SH-SY5Y (cell line): ENCODE measurements around the gene SHC4.
A peak's percentile ranks its signal among the peaks of the same experiment; 100 is the strongest.

Experiments used
- GATA2 ChIP-seq: IDR thresholded peaks from 2 replicates; pipeline ENCODE4 v1.6.1; 2011; ENCODE audit warnings: mild to moderate bottlenecking, low read depth, low read length
- GATA3 ChIP-seq: IDR thresholded peaks from 2 replicates; pipeline ENCODE4 v1.6.1; 2011; ENCODE audit warnings: low read depth, mild to moderate bottlenecking, low read length, moderate library complexity

Gene SHC4

DNA sequence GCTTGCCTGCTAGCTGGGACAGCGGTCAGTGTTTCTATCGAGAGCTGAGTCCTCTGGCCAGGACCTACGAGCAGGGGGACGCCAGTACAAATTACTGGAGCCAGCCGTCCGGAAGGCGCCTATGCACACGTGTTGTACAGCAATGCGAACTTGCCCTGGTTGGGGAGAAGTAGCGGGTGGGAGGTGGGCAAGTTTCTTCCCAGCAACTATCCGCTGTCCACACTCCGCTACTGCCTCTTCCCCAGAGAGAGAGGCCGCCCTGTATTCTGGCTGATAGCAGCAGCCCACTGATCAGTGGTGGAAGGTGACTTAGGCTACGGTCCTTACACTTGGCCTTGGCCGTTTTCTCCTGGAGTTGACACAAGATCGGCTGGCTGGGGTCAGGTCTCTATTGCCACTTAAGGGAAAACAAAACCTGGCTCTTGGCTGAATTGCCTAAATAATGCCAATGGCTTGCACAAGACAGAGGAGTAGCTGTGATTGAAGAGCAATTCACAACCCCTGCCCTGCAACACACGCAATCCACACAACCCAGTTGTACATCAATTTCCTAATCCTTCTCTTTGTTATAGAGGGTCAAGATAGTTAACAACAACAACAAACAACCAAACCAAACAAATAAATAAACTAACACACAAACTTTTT is 12.8 kb upstream of the SHC4 start:
- no peak for TF ChIP-seq GATA3
- no peak for TF ChIP-seq GATA2

DNA sequence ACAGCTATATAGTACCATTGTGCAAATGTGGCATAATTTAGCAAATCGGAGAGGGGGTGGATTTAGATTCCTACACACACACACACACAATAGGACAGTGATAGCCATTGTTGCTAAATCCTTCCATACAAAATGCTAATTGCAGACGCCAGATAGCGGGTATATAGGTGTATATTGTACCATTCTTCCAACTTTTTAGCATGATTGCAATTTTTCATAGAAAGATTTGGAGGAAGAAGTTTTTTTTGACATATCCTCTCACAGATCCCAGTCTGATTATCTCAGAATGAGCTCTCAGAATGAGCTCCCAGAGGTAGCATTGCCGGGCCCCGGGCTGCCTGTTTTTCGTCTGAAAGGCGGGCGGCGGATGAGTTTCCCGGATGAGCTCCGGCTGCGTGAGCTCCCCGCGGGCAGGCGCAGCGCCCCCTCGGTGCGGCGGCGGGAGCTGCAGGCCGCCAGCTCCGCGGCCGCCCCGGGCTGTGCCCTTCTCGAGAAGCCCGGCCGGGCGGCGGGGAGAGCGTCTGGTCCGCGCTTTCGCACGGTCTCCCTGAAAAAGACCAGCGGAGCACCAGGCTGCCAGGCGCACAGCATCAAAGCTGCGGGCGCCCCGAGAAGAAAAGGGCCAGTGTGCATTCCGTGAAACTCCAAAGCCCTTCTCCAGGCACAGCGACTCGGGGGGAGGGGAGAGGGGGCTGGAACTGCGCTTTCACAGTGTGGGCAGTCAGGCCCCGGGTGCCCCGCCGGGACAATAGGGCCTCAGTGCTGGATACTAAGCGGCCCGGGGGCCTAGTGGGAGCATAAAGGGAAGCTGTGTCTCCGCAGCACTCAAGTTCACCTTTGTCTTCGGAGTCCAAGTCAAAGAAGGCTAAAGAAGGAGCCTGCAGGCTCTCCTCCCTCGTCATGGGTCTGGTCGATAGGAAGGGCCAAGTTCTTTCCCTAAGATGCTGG is 12.0 kb upstream of the SHC4 start:
- peak; percentile 53 for TF ChIP-seq GATA2
- no peak for TF ChIP-seq GATA3

DNA sequence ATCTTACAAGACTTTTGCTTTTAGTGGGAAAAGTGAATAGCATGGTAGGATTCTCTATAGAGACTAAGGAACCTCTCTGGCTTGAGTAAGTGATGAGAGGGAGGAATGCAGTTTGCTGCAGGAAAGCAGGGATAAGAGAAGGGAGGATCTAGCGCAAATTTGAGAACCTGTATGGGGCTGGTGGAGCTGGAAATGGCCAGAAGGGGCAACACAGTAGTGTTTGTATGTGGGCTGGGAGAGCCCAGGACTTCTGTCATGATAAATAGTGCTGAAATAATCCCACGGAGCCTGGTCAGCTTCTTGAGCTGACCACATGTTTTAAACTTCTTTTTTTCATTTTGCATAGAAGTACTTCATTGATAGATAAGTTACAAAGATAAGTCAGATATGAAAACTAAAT is 11.2 kb upstream of the SHC4 start:
- TF ChIP-seq GATA2: no peak
- TF ChIP-seq GATA3: no peak

DNA sequence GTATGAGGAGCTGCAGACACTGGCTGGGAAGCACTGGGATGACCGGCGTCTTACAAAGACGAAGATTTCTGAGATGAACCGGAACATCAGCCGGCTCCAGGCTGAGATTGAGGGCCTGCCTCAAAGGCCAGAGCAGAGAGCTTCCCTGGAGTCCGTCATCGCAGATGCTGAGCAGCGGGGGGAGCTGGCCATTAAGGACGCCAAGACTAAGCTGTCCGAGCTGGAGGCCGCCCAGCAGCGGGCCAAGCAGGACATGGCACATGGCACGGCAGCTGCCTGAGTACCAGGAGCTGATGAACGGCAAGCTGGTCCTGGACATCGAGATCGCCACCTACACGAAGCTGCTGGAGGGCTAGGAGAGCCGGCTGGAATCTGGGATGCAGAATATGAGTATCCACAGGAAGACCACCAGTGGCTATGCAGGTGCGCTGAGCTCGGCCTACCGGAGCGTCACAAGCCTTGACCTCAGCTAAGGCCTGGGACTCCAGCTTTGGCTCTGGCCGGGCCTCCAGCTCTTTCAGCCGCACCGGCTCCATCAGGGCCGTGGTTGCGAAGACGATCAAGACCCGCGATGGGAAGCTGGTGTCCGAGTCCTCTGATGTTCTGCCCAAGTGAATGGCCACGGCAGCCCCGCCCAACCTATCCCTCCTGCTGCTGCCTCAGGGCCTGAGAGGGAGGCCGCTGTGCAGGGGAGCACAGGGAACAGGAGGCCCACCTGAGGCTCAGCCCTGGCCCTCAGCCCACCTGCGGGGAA is 9.2 kb upstream of the SHC4 start:
- no peak for TF ChIP-seq GATA3
- no peak for TF ChIP-seq GATA2

DNA sequence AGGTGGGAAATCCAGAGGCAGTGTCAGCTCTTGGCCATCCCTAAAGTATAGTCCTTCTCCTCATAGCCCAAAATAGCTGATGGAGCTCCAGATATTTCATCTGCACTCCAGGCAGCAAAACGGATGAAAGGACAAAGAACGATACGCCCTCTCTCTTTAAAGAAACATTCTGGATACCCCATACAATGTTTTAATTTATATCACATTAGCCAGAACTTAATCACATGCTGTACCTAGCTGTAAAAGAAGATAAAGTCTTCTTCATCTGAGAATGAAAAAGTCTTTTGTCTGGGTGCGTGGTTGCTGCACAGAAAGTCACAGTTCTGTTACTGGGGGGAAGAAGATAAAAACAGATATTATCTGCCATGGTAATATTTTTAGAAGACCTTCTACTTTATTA is 4.3 kb upstream of the SHC4 start:
- no peak for TF ChIP-seq GATA2

DNA sequence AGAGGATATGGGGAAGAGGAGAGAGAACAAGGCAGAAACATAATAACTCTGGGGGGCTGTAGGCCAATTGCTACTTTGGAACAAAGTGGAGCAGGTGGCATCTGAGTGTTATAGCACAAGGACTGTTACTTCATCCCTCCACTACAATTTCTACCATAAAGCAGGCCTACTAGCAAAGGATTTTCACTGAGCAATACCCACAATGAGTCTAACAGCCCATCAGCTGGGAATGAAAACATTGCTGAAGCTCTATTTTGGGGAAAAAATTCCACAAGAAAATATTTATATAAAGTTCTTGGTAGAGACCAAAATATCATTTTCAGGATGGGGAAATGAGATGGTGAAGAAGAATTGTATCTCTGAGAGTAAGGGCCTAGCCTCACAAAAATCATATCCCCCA is 3.6 kb upstream of the SHC4 start:
- TF ChIP-seq GATA2 (no peak), GATA3 (no peak)

DNA sequence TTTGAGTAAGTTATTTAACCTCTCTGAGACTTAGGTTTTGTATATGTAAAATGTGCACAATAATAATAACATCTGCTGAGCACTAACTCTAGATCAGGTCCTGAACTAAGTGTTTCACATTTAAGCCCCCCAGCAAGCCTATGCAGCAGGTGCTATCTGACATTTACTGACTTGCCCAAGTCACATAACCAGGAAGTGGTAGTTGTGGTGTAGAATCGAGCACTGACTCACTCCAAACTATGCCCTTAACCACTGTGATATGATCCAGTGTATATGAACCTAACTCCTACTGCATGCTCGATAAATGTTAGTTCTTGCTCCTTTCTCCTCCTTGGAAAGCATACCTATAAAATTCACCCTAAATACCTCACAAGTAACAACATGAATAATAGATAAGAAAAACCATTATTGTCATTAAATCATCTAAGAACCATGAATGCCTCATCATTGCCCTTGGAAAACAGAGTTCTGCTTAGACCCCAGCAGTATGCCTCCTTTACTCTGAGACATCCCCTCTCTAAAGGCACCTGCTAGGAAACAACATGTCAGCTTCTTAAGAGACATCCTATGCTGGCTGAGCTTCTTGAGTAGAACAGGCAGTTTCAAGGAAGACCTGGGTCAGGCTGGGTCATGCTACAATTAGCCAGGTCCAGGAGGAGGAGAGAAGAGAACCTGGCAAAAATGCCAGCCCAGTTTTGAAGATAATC is 3.0 kb upstream of the SHC4 start:
- TF ChIP-seq GATA3 (no peak), GATA2 (no peak)

DNA sequence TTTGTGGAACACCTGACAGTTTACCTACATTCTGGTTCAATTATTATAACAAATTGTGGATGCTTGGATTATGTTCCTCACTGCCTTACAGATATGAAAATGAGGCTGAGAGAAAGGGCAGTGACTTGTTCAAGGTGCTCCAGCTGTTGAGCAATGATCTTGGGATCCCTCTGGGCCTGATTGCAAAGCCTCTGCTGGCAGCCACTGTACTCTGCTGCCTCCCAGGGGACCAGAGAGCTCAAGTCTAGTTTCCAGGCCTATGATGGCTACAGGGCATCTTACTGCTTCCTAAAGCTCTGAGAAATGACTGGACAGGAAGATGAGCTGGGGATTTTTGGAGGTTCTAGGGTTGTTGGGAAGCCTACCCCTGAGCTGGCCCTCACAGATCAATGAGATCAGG is 2.3 kb upstream of the SHC4 start:
- TF ChIP-seq GATA3: no peak
- TF ChIP-seq GATA2: no peak

DNA sequence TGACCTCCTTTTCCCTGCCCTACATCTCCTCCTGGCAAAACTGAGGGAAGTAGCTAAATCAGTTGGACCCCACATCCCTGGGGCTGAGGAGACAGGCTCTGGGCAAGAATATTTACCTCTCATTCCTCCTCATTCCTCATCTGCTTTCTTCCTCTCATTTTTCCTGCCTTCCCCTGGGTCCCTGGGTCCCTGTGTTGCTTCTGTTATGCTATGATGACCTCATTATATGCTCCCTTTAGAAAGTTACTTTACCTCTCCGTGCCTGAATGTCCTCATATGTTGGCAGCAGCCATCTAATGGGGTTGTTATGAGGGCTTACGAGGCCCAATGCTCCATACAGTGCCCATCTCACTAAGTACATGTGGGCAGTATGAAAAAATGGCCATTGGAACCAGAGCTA is 1.2 kb upstream of the SHC4 start:
- TF ChIP-seq GATA3 (no peak), GATA2 (no peak)

DNA sequence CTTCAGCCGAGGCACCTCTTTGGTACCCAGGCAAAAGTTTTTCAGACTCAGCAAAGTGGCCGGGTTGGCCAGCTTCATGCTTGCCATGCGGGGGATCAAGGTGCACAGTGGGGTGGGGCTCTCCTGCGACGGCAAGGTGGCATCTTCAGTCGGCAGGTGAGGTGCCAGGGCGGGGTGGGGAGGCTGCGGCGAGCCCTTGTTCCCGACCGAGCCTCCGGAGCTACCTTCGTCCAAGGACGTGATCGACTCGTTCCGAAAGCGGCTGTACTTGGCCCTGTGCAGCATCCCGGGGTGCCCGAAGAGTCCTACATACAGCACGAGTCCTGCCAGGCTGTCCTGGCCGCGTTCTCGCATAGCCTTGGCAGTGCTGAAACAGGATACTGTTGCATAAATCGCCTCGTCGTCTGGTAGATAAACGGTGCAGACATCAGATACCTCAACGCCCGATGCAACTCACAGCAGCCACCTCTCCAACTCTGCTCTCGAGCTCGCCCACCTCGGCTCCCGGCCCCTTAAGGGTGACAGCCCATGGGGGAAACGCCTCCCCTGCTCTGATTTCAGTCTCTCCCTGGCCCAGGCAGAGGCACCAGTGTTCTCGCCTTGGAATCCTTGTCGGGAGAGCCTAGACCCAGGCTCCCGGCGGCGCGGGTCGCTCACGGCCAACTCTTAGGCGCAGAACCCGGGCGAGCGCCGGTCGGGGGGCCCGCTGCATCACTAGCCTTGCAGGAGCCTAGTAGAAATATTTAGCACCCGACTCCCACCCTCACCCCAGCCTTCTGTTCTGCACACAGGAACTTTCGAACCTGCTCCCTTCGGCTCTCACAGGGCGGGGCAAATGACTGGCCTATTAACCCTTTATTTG is 826 bp downstream of the SHC4 start:
- 0 out of 2 replicates have a peak, but pooled peaks have one; percentile 8 for TF ChIP-seq GATA2
- TF ChIP-seq GATA3: no peak

DNA sequence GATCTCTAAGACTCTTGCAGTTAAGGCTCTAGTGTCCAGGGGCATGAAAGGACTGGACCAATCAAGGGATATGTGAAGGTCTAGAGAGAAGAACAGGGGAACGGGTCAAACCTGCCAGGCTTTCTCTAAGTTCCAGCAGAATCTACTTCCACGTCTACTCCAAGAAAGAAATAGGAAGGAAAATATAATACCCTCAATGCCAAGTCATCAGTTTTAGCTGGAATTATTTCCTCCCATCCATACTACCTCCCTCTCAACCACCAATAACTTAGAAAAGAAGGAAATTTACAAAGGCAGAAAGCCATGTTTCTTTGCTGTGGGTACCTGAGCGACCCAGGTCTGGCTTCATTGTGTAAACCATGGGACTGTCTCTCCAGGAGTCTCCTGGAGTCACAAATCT is 7.8 kb downstream of the SHC4 start:
- TF ChIP-seq GATA2 (no peak), GATA3 (no peak)

DNA sequence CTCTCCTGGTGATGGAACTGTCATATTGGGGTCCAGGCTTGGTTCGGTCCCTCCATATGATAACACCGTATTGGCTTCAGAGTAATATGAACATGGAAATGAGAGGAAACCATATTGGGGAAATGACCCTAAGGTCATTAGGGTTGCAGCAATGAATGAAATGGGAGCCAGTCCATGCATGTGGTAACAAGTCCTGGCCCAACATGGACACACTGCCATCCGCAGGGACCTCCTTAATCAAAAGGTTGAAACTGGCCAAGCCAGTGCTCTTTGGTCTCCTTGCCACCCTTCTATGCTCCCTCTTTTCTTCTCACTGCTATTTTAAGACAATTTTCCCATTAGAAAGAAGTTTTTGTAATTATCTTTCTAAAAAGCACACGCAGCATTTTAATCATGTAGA is 8.3 kb downstream of the SHC4 start:
- TF ChIP-seq GATA2 (no peak), GATA3 (no peak)

DNA sequence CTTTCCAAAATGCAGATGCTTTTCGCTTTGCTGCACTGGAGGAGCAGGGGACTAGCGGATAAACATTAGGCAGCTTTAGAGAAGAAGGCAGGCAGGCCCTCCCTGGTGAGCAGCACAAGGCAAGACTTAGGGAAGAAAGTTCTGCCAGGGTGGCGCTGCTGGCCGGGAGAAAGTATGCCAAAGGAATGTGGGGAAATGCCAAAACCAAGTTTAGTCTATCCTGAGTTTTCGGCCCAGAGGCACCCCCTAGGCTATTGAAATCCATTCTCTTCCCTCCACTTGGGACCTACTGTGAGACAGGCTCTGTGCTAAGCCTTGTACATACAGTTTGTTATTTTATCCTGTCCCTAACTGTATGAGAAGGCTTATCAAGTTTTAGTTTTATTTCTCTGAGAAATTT is 9.2 kb downstream of the SHC4 start:
- TF ChIP-seq GATA2: no peak
- TF ChIP-seq GATA3: no peak
